ENCODE measurements around the gene PLEKHN1. TPM values are rescaled to one million over a fixed set of nuclear protein-coding genes. Genes with fewer than 3 reads are reported as not detected.

PLEKHN1 gene
- total and polyA plus RNA-seq, 2 of the 4 experiments (the other 2 are of a cell fraction) = 0.54 to 2.1 TPM

DNA sequence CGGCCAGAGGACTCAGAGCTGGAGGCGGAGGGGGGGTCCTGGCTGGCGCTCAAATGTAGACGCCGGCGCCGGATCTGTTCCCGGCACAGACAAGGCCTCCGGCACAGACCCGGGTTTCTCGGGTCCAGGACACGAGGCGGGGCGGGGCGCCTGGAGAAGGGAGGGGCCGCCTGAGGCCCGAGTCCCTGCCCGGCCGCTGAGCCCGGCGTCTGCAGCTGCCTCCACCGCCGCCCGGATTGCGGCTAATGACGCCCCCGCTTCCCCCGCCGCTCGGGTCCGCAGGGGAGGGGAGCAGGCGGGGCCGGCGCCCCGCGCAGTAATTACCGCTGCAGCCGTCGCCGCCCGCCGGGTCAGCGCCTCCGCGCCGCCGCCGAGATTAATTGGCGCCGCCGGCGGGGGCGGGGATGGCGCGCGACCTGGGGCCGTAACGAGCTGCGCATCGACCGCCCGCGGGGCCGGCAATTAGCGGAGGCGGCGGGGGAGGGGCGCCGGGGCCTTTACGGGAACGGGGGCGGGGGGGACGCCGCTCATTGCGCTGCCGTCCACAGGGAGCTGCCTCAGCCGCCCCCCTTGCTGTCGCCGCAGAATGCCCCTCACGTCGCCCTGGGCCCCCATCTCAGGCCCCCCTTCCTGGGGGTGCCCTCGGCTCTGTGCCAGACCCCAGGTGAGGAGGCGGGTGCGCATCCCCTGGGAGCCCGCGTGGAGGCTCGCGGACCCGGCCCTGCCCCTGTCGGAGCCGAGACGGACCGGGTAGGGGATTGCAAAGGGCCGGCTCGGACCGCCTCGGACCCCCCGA is 24.5 kb upstream of the PLEKHN1 start:
- peak overlapping the region; percentile 26; the same call in 1 of the 2 replicates for H3K9ac ChIP-seq (ENCODE audit: low read depth, low read length)
- no peak overlapping the region for H2BK15ac ChIP-seq (ENCODE audit: low read depth, low read length)

More for the DNA sequence above, 24.5 kb upstream of the PLEKHN1 start:
- Histone ChIP-seq H4K91ac (ENCODE audit: insufficient read depth, low read depth, low read length) (peak overlapping the region; percentile 89; the same call in 1 of the 2 replicates), H2AK5ac (ENCODE audit: low read depth, low read length) (no peak overlapping the region), H2AFZ (replicated peaks; ENCODE audit: low read length, poor library complexity) (peak overlapping the region; percentile 66), H3K27me3 (ENCODE audit: control insufficient read depth, insufficient read depth, low read length) (no peaks in the 10 kb centered on the region), H2BK5ac (ENCODE audit: low read depth, low read length, poor library complexity, severe bottlenecking) (no peak overlapping the region), H3K14ac (replicated peaks; ENCODE audit: low read depth, low read length) (no peak overlapping the region), H2BK120ac (ENCODE audit: low read depth, low read length) (peak overlapping the region; percentile 87; the same call in 1 of the 2 replicates), H3K56ac (ENCODE audit: extremely low read depth, insufficient read depth, low read length) (peak overlapping the region; percentile 44; the same call in 1 of the 2 replicates), H2BK20ac (ENCODE audit: low read depth, low read length) (peak overlapping the region; percentile 20; the same call in 1 of the 2 replicates), H3K23ac (ENCODE audit: low read depth, low read length) (no peak overlapping the region), H4K8ac (ENCODE audit: low read depth in 2 of 2, low read length in 2 of 2) (peak overlapping the region; percentile 43 to 56; a peak in 2 of 4 replicates), H3K79me1 (ENCODE audit: low read depth in 1 of 2, low read length in 2 of 2) (0 out of 4 replicates have a peak, but pooled peaks cover 0 to 5% of the 10 kb centered on the region in 2 experiments), H2AK9ac (replicated peaks; ENCODE audit: low read depth, low read length, poor library complexity) (peak overlapping the region; percentile 83), H3K27ac (ENCODE audit: insufficient read depth, low read length) (peak overlapping the region; percentile 43), H4K20me1 (ENCODE audit: insufficient read depth, low read length) (peaks cover 16% of the 10 kb centered on the region), H3K18ac (ENCODE audit: low read depth, low read length) (peak overlapping the region; percentile 23; the same call in 1 of the 2 replicates), H3K4ac (ENCODE audit: low read depth, low read length) (peak overlapping the region; percentile 81), H4K5ac (ENCODE audit: low read depth, low read length) (peak overlapping the region; percentile 16; the same call in 1 of the 2 replicates), H3K4me2 (ENCODE audit: low read depth, low read length) (peak overlapping the region; percentile 72), H3K9me3 (ENCODE audit: control insufficient read depth, insufficient read depth, low read length) (no peaks in the 10 kb centered on the region), H3K4me3 (ENCODE audit: insufficient read depth, low read depth, low read length) (peak overlapping the region; percentile 42), H3K36me3 (ENCODE audit: control insufficient read depth, insufficient read depth, low read length) (peaks cover 16% of the 10 kb centered on the region), H3K4me1 (ENCODE audit: control insufficient read depth, insufficient read depth, low read length) (peaks cover 52% of the 10 kb centered on the region), H3K9me1 (ENCODE audit: insufficient read depth, low read length) (no peaks in the 10 kb centered on the region)
- ATAC-seq (ENCODE audit: low read depth) = peak; percentile 42
- intact Hi-C loops (cut with micrococcal nuclease) (loop anchor here (1.0 to 2.0 kb wide), 2 partner anchors 17 to 29 kb away; no protein-coding TSS in a partner anchor), dilution Hi-C loops (cut with HindIII; ENCODE audit: low sequenced_read_pairs, unreplicated experiment) (no loop called here), in situ Hi-C loops (cut with MboI; ENCODE audit: low sequenced_read_pairs) (no loop called here)
- 1% methylated on average over 37 of the region's 98 CpGs; no CpG with 5 or more reads in 1 of the 2 experiments for WGBS, 2 experiments (ENCODE audit: extremely low coverage in 2 of 2, insufficient read length in 1 of 2)
- no TSS peak for BruUV-seq (replicated peaks)
- CTCF ChIA-PET = no interaction called here
- peak; percentile 80; the same call in 1 of the 2 replicates for TF ChIP-seq MAZ (IDR thresholded peaks at IDR 0.05; ENCODE audit: borderline replicate concordance, low read depth, low read length)
- no peak for TF ChIP-seq MAFK (IDR thresholded peaks at IDR 0.05; ENCODE audit: low read depth, low read length)
- TF ChIP-seq BHLHE40 (IDR thresholded peaks at IDR 0.05; ENCODE audit: low read depth, low read length) = 0 out of 2 replicates have a peak, but pooled peaks have one; percentile 30
- no peak for TF ChIP-seq RAD21 (IDR thresholded peaks at IDR 0.05; ENCODE audit: low read length)
- POLR2A ChIA-PET (ENCODE audit: unreplicated experiment) = no interaction called here
- peak; percentile 51 for DNase-seq
